Activated CD8-positive, alpha-beta memory T cell treated with anti-CD3 and anti-CD28 coated beads, Interleukin-2, amount 50 U/mL, for 48 hours (primary cell): ENCODE data around the gene SAFB2.

ENCODE experiments used
- DNase-seq: peaks from one replicate; pipeline ENCODE4 v3.0.0-alpha.2; 2020

SAFB2 gene

DNA sequence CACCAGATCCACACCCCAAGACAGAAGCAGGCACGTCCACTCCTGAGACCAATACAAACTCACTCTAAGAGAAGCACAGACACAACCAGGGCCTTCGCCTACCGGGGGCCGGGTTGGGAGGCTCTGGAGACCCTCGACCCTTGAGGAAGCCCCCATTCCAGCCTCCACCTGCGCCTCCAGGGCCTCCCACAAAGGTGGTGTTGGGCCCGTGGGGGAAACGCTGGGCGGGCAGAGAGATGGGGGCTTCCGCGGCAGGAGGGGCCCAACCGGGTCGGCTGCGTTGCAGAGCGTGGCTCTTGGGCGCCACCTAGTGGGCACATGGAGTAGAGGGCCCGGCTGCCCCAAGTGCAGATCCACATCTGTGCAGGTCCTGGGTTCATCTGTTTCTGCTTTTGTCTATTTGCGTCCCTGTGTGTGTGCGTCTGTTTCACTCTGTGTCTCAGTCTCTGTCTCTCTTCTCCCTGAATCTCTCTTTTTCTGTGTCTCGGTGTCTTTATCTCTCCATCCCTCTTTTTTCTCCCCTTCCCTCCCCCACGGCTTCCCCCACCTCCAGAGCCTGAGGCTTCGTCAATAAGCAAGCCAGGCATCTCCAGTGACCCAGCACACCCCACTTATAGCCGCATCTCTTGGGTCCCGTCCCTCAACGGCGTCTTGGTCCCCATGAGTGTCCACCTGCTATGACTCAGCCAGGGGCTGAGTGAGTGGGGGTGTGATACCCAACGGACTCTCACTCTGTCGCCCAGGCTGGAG, 44.3 kb downstream of the SAFB2 start:
- DNase-seq: peak; percentile 92

- no peak for DNase-seq
Measured at GRCh38 chr19:5575590-5575989, 47.0 kb downstream of the SAFB2 start.

DNA sequence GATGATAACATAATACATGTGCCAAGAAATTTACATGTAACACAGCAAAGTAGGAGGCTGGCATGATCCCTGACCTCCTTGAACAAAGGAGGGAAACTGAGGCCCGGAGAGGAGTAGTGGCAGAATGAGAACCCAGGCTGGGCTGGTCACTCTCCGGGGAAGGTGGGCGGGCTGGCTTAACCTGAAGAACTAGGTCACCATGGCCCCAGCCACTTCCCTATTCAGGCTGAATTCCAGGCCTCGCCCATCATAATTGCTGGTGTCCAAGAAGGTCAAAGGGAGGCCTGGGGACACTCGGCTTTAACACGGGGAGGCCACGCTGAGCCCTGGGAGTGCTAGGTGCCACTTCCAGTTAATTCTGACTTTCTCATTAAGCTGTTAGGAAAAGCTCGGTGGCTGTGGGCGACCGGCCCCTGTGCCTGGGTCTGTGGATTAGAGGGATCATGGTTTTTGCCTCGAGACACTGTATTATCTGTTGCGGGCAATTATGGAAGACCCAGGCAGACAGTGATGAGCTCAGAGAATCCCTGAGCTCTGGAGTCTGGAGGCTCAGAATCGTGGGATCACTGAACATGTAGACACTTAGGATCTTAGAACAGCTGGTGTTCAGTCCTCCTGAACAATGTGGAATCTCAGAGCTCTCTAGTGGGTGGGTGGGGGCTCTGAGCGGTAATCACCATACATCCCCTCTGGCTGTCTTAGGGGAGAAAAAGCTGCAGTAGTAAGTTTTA, 49.9 kb downstream of the SAFB2 start:
- no peak for DNase-seq

DNA sequence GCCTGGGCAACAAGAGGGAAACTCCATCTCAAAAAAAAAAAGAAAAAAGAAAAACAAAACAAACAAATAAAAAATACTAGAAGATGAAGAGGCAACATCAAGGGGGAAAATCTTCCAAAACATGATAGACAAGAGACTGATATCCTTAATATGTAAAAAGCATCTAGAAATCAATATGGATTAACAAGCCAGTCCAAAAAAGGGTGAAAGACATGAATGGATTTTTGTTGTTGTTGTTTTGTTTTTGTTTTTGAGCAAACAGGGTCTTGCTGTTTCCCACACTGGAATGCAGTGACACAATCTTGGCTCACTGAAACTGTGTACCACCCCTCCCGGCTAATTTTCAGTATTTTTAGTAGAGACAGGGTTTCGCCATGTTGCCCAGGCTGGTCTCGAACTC, 50.8 kb downstream of the SAFB2 start:
- no peak for DNase-seq

- DNase-seq: no peak
Measured at GRCh38 chr19:5567970-5568407, 54.6 kb downstream of the SAFB2 start.

GRCh38 chr19:5567360-5567969, 55.1 kb downstream of the SAFB2 start, which contains the start of gene TINCR:
Gene TINCR (minus strand): TSS chr19:5567953.
- no peak for DNase-seq

DNA sequence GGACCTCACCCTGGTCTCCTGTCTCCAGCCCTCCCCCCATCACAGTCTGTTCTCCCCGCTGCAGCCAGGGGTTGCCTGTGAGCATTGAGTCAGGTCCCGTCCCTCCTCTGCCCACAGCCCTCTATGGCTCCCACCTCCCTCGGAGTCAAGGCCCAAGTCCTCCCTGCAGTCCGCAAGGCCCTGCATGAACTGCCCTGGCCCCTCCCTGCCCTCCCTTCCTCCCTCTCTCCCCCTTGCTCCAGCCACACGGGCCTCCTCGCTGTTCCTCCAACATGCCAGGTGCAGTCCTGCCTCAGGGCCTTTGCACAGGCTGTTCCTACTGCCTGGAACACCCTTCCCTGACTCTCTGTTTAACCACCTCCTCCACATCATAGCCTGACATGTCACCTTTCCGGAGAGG, 57.6 kb downstream of the SAFB2 start:
- no peak for DNase-seq

GRCh38 chr19:5563935-5564612, 58.5 kb downstream of the SAFB2 start:
- DNase-seq: no peak

DNA sequence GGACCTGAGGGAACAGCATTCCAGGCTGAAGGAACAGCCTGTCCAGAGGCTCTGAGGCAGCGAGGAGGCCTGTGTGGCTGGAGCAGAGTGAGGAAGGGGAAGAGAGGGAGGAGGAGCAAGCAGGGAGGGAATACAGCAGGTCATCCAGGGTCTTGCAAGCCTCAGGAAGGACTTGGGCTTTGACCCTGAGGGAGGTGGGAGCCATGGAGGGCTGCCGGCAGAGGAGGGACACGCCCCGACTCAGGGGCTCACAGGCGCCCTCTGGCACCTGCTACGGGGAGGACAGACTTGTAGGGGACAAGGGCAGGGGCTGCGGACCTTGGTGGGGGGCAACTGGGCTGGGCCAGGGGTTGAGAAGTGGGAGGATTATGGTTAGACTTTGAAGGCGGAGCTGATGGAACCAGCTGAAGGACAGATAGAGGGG, 59.6 kb downstream of the SAFB2 start:
- no peak for DNase-seq

DNA sequence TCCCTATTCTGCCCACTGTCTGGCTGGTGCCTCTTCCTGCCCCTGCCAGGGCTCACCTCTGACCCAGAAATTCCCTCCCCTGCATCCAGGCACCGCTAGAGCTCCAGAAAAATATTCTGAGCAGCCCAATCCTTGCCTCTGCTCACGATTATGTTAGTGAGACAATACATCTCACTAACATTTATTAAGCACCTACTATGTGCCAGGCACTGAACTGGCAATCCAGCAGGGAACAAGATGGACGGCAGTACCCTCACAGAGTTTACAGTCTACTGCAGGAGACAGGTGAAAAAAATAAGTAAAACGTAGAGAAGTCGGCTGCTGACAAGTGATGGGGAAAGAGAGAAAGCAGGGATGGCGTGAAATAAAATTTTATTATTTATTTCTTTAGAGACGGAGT, 60.3 kb downstream of the SAFB2 start:
- DNase-seq: no peak

GRCh38 chr19:5561559-5561958, 61.0 kb downstream of the SAFB2 start:
- DNase-seq: no peak

- DNase-seq: no peak
Measured at GRCh38 chr19:5560156-5560555, 62.4 kb downstream of the SAFB2 start.

DNA sequence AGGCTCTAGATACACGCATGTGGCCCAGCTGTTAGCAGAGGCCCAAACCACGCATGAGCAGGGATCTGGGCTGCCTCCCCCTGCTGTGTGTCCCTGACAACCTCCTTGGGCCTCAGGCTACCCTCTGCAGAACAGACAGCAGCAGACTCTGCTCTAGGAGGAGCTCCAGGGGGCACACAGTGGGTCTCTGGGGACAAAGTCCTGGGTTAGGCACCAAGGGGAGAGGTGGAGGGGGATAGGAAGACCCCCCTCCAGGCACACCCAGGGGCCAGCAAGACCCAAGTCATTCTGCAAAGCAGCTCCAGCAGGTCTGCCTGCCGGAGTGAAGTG, 62.8 kb downstream of the SAFB2 start:
- no peak for DNase-seq

GRCh38 chr19:5558101-5558621, 64.4 kb downstream of the SAFB2 start:
- DNase-seq: no peak

GRCh38 chr19:5557691-5558090, 64.9 kb downstream of the SAFB2 start:
- DNase-seq: no peak

GRCh38 chr19:5554828-5555227, 67.7 kb downstream of the SAFB2 start:
- no peak for DNase-seq

GRCh38 chr19:5553892-5554291, 68.7 kb downstream of the SAFB2 start:
- no peak for DNase-seq

- no peak for DNase-seq
Measured at GRCh38 chr19:5547881-5548280, 74.7 kb downstream of the SAFB2 start.

- DNase-seq: no peak
Measured at GRCh38 chr19:5545984-5546383, 76.6 kb downstream of the SAFB2 start.

GRCh38 chr19:5545051-5545450, 77.5 kb downstream of the SAFB2 start:
- no peak for DNase-seq

GRCh38 chr19:5542665-5543064, 79.9 kb downstream of the SAFB2 start:
- DNase-seq: no peak

DNA sequence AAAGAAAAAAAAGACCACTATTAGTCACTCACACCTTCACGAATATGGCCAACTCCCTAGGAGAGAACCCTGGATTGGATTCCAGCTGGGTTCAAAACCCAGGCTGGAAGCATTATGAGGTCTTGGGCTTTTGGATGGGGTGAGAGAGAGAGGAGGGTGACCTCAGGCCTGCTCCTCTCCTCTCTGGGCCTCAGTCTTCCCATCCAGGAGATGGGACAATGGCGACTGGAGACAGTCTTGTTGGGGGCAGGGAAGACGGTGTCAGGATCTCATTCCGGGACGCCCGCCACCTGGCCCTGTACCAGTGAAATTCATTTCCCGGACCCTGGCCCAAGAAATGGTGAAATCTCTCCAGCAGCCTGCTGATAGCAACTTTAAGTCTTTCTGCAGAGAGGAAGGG, 81.1 kb downstream of the SAFB2 start:
- DNase-seq: no peak

GRCh38 chr19:5540208-5540607, 82.4 kb downstream of the SAFB2 start:
- DNase-seq: no peak
